Measurements from ENCODE around the gene FITM1.

DNA sequence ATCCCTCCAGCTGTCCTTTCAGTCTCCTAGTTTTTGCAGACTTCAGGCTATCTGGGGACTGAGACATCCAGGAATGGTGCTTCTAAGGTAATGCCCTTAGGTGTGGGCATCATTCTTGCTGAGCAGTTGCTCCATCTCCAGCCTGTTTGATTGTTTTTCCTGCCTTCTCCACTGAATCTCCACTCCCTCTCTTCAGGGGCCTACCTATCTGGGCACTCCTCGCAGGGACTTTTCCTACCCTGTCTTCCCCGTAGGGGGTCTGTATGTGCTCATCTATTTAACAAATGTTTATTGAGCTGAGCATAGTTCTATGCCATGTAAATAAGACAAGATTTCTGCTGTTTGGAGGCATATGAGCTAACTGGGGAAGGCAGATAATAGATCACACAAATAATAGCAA, 2.5 kb downstream of the FITM1 start:
- TF ChIP-seq, protein P1, sequence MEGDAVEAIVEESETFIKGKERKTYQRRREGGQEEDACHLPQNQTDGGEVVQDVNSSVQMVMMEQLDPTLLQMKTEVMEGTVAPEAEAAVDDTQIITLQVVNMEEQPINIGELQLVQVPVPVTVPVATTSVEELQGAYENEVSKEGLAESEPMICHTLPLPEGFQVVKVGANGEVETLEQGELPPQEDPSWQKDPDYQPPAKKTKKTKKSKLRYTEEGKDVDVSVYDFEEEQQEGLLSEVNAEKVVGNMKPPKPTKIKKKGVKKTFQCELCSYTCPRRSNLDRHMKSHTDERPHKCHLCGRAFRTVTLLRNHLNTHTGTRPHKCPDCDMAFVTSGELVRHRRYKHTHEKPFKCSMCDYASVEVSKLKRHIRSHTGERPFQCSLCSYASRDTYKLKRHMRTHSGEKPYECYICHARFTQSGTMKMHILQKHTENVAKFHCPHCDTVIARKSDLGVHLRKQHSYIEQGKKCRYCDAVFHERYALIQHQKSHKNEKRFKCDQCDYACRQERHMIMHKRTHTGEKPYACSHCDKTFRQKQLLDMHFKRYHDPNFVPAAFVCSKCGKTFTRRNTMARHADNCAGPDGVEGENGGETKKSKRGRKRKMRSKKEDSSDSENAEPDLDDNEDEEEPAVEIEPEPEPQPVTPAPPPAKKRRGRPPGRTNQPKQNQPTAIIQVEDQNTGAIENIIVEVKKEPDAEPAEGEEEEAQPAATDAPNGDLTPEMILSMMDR (IDR thresholded peaks at IDR 0.05) = no peak
- TF ChIP-seq POLR2AphosphoS5 (IDR thresholded peaks at IDR 0.05; ENCODE audit: low read depth, low read length) (no peak), TCF7L2 (IDR thresholded peaks at IDR 0.05; ENCODE audit: low read depth, low read length) (no peak), SIN3A (IDR thresholded peaks at IDR 0.05; ENCODE audit: borderline replicate concordance, insufficient read depth, low read depth, low read length) (no peak)

Data from Panc1 (cell line).